Mesenchymal stem cell (in vitro differentiated cells and primary cell): ENCODE data around the gene GLCE.
A peak's percentile ranks its signal among the peaks of the same experiment; 100 is the strongest.

ENCODE experiments used
- DNase-seq: peaks from one replicate; pipeline ENCODE4 v3.0.0-alpha.2; 2013
- H2AFZ ChIP-seq: one replicate; pipeline ENCODE4 v1.6.1; 2013; ENCODE audit warnings: low read depth, mild to moderate bottlenecking, control low read depth, inconsistent platforms, low read length, moderate library complexity
- H2AK5ac ChIP-seq: 2 replicates; pipeline ENCODE4 v1.6.1; 2013; ENCODE audit warnings: low read length, moderate library complexity, mild to moderate bottlenecking, inconsistent platforms; ENCODE audit not compliant: severe bottlenecking
- H2BK120ac ChIP-seq: one replicate; pipeline ENCODE4 v1.6.1; 2013; ENCODE audit warnings: low read depth, mild to moderate bottlenecking, inconsistent platforms, low read length, moderate library complexity
- H2BK12ac ChIP-seq, 2 experiments: one replicate each; pipeline ENCODE4 v1.6.1; 2013; ENCODE audit warnings: inconsistent platforms in 2 of 2, low read length in 2 of 2, mild to moderate bottlenecking in 2 of 2, moderate library complexity in 2 of 2, control low read depth in 1 of 2
- H2BK15ac ChIP-seq: one replicate; pipeline ENCODE4 v1.6.1; 2013; ENCODE audit warnings: mild to moderate bottlenecking, low read depth, inconsistent platforms; ENCODE audit not compliant: poor library complexity, severe bottlenecking
- H2BK5ac ChIP-seq: 2 replicates; pipeline ENCODE4 v1.6.1; 2013; ENCODE audit warnings: low read depth, mild to moderate bottlenecking, low read length, control low read depth, inconsistent platforms; ENCODE audit not compliant: poor library complexity, severe bottlenecking
- H3K14ac ChIP-seq, 2 experiments: one replicate each; pipeline ENCODE4 v1.6.1; 2013; ENCODE audit warnings: inconsistent platforms in 2 of 2, low read length in 2 of 2, control low read depth in 1 of 2, mild to moderate bottlenecking in 1 of 2, moderate library complexity in 1 of 2
- H3K18ac ChIP-seq, 2 experiments: one replicate each; pipeline ENCODE4 v1.6.1; 2013; ENCODE audit warnings: inconsistent platforms in 2 of 2, low read length in 2 of 2, control low read depth in 1 of 2, low read depth in 1 of 2, mild to moderate bottlenecking in 1 of 2
- H3K23ac ChIP-seq, 2 experiments: one replicate each; pipeline ENCODE4 v1.6.1; 2013; ENCODE audit warnings: inconsistent platforms in 2 of 2, low read length in 2 of 2, mild to moderate bottlenecking in 2 of 2, moderate library complexity in 2 of 2, control low read depth in 1 of 2
- H3K27ac ChIP-seq: 2 replicates; pipeline ENCODE4 v1.5.1; 2013; ENCODE audit warnings: mild to moderate bottlenecking, moderate library complexity, low read length, control low read depth, inconsistent platforms; ENCODE audit not compliant: poor library complexity, severe bottlenecking
- H3K27me3 ChIP-seq, 2 experiments: 2 replicates each; pipeline versions ENCODE4 v1.6.1 to v1.7.0; 2013; ENCODE audit warnings: low read length in 2 of 2, mild to moderate bottlenecking in 2 of 2, moderate library complexity in 2 of 2, control low read depth in 1 of 2, inconsistent platforms in 1 of 2; ENCODE audit not compliant: control insufficient read depth in 1 of 2, insufficient read depth in 1 of 2
- H3K36me3 ChIP-seq, 2 experiments: 2 replicates each; pipeline versions ENCODE4 v1.6.1 to v1.7.0; 2013; ENCODE audit warnings: low read length in 2 of 2, control low read depth in 1 of 2, inconsistent platforms in 1 of 2, low read depth in 1 of 2, mild to moderate bottlenecking in 1 of 2; ENCODE audit not compliant: insufficient read depth in 2 of 2, control insufficient read depth in 1 of 2
- H3K4ac ChIP-seq, 2 experiments: one replicate each; pipeline ENCODE4 v1.6.1; 2013; ENCODE audit warnings: inconsistent platforms in 2 of 2, low read length in 2 of 2, mild to moderate bottlenecking in 2 of 2, moderate library complexity in 2 of 2, control low read depth in 1 of 2, low read depth in 1 of 2
- H3K4me1 ChIP-seq: 2 replicates; pipeline ENCODE4 v1.6.1; 2013; ENCODE audit warnings: low read depth, low read length, control low read depth; ENCODE audit not compliant: control insufficient read depth, insufficient read depth
- H3K4me2 ChIP-seq: 2 replicates; pipeline ENCODE4 v1.6.1; 2013; ENCODE audit warnings: low read length, mild to moderate bottlenecking, inconsistent platforms; ENCODE audit not compliant: poor library complexity, severe bottlenecking
- H3K4me3 ChIP-seq, 2 experiments: 2 replicates each; pipeline versions ENCODE4 v1.5.1 to v1.7.0; 2013; ENCODE audit warnings: low read length in 2 of 2, mild to moderate bottlenecking in 2 of 2, control low read depth in 1 of 2, low read depth in 1 of 2; ENCODE audit not compliant: insufficient read depth in 1 of 2
- H3K79me1 ChIP-seq: replicated peaks from 2 replicates; pipeline ENCODE4 v1.6.1; 2013; ENCODE audit warnings: mild to moderate bottlenecking, control low read depth, low read length, inconsistent platforms; ENCODE audit not compliant: poor library complexity, severe bottlenecking
- H3K9ac ChIP-seq: 2 replicates; pipeline ENCODE4 v1.7.0; 2013; ENCODE audit warnings: mild to moderate bottlenecking, low read length, moderate library complexity
- H3K9me3 ChIP-seq: 2 replicates; pipeline ENCODE4 v1.7.0; 2013; ENCODE audit warnings: mild to moderate bottlenecking, low read length; ENCODE audit not compliant: control insufficient read depth
- H4K8ac ChIP-seq: one replicate; pipeline ENCODE4 v1.6.1; 2013; ENCODE audit warnings: inconsistent platforms, mild to moderate bottlenecking, low read length, moderate library complexity
- H4K91ac ChIP-seq: one replicate; pipeline ENCODE4 v1.6.1; 2013; ENCODE audit warnings: mild to moderate bottlenecking, low read length, inconsistent platforms
- WGBS: methylation state at CpG from one replicate; pipeline ENCODE4 v1.1.7; 2013; ENCODE audit warnings: mixed read lengths; 5-methylcytosine and 5-hydroxymethylcytosine counted together

Gene GLCE

DNA sequence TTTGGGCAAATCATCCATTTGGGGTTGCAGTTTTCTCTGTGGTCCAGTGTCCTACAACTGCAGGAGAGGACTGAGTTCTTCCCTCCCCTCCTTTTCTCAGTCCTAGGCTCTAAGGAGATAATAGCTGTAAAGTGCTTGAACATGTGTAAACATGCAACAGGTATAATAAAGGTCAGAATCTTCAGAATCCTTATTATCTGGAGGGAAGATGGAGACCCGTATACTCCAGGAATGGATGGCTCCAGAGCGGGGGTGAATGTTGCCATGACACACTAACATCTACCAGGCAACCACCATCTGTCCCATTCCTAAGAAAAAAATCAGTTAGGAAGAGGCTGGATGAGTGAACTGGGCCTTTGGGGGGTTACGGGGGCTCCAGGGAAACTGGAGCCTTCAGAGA lies 39.7 kb upstream of the GLCE start:
- Histone ChIP-seq H3K18ac (no peak overlapping the region), H3K79me1 (no peaks in the 10 kb centered on the region), H4K8ac (no peak overlapping the region), H3K27me3 (peaks cover 33 to 66% of the 10 kb centered on the region in 2 experiments), H2BK15ac (no peak overlapping the region), H3K27ac (no peak overlapping the region), H2BK120ac (no peak overlapping the region), H2AFZ (no peak overlapping the region), H4K91ac (no peak overlapping the region), H3K4me3 (no peak overlapping the region), H3K14ac (no peak overlapping the region), H3K9ac (no peak overlapping the region), H3K4ac (no peak overlapping the region), H2BK12ac (no peak overlapping the region), H3K9me3 (no peaks in the 10 kb centered on the region), H3K4me2 (no peak overlapping the region), H2AK5ac (no peak overlapping the region), H2BK5ac (no peak overlapping the region), H3K36me3 (no peaks in the 10 kb centered on the region), H3K4me1 (peaks cover 12% of the 10 kb centered on the region), H3K23ac (no peak overlapping the region)
- no peak for DNase-seq
- 97% methylated on average over 2 of the region's 3 CpGs for WGBS

- peaks cover 14% of the 10 kb centered on the region for H3K4me1 ChIP-seq
- H3K4ac ChIP-seq = no peak overlapping the region
- H3K27ac ChIP-seq = no peak overlapping the region
- no peak overlapping the region for H3K9ac ChIP-seq
- DNase-seq = no peak
- no peak overlapping the region for H3K4me3 ChIP-seq
- no peak overlapping the region for H2AK5ac ChIP-seq
- H4K8ac ChIP-seq = no peak overlapping the region
- H3K23ac ChIP-seq = no peak overlapping the region
- no peak overlapping the region for H3K14ac ChIP-seq
- H3K4me2 ChIP-seq = no peak overlapping the region
- no peaks in the 10 kb centered on the region for H3K9me3 ChIP-seq
- H3K36me3 ChIP-seq = no peaks in the 10 kb centered on the region
- H2AFZ ChIP-seq = no peak overlapping the region
- H2BK120ac ChIP-seq = no peak overlapping the region
- H2BK12ac ChIP-seq = no peak overlapping the region
- no peak overlapping the region for H2BK15ac ChIP-seq
- no peaks in the 10 kb centered on the region for H3K79me1 ChIP-seq
- 93% methylated on average over 5 of the region's 5 CpGs for WGBS
- H3K18ac ChIP-seq = no peak overlapping the region
- H2BK5ac ChIP-seq = no peak overlapping the region
- H3K27me3 ChIP-seq = peaks cover 29 to 60% of the 10 kb centered on the region in 2 experiments
- H4K91ac ChIP-seq = no peak overlapping the region
Observed at GRCh38 chr15:69121198-69121828, 39.1 kb upstream of the GLCE start.

- H3K27ac ChIP-seq = no peak overlapping the region
- H3K4me3 ChIP-seq = no peak overlapping the region
- no peak overlapping the region for H2BK15ac ChIP-seq
- no peak for DNase-seq
- H2BK12ac ChIP-seq = no peak overlapping the region
- no peaks in the 10 kb centered on the region for H3K36me3 ChIP-seq
- H3K4me1 ChIP-seq = peaks cover 14% of the 10 kb centered on the region
- WGBS = 70% methylated on average over 8 of the region's 8 CpGs
- no peak overlapping the region for H3K18ac ChIP-seq
- H3K79me1 ChIP-seq = no peaks in the 10 kb centered on the region
- no peaks in the 10 kb centered on the region for H3K9me3 ChIP-seq
- no peak overlapping the region for H3K4ac ChIP-seq
- no peak overlapping the region for H2AFZ ChIP-seq
- H4K91ac ChIP-seq = no peak overlapping the region
- H2BK120ac ChIP-seq = no peak overlapping the region
- no peak overlapping the region for H3K14ac ChIP-seq
- H3K27me3 ChIP-seq = peaks cover 15 to 33% of the 10 kb centered on the region in 2 experiments
- no peak overlapping the region for H3K23ac ChIP-seq
- H4K8ac ChIP-seq = no peak overlapping the region
- H2BK5ac ChIP-seq = no peak overlapping the region
- no peak overlapping the region for H3K9ac ChIP-seq
- no peak overlapping the region for H2AK5ac ChIP-seq
- H3K4me2 ChIP-seq = no peak overlapping the region
Observed at GRCh38 chr15:69125236-69125635, 35.2 kb upstream of the GLCE start.

GRCh38 chr15:69126054-69126469 lies 34.4 kb upstream of the GLCE start:
- H3K4me2 ChIP-seq = no peak overlapping the region
- no peaks in the 10 kb centered on the region for H3K79me1 ChIP-seq
- H3K4ac ChIP-seq = no peak overlapping the region
- H4K8ac ChIP-seq = no peak overlapping the region
- H3K18ac ChIP-seq = no peak overlapping the region
- H3K36me3 ChIP-seq = no peaks in the 10 kb centered on the region
- no peaks in the 10 kb centered on the region for H3K9me3 ChIP-seq
- peak; percentile 60 for DNase-seq
- no peak overlapping the region for H2BK120ac ChIP-seq
- H2BK15ac ChIP-seq = no peak overlapping the region
- H2BK5ac ChIP-seq = no peak overlapping the region
- H3K4me1 ChIP-seq = peaks cover 14% of the 10 kb centered on the region
- no peak overlapping the region for H3K27ac ChIP-seq
- H3K9ac ChIP-seq = no peak overlapping the region
- no peak overlapping the region for H3K4me3 ChIP-seq
- H3K23ac ChIP-seq = no peak overlapping the region
- H2BK12ac ChIP-seq = no peak overlapping the region
- no peak overlapping the region for H2AK5ac ChIP-seq
- no peak overlapping the region for H3K14ac ChIP-seq
- H3K27me3 ChIP-seq = peaks cover 11 to 28% of the 10 kb centered on the region in 2 experiments
- WGBS = 68% methylated on average over 2 of the region's 3 CpGs
- no peak overlapping the region for H2AFZ ChIP-seq
- H4K91ac ChIP-seq = no peak overlapping the region
